ENCODE data around the gene RFT1. TPM values are rescaled to one million over a fixed set of nuclear protein-coding genes. Genes with fewer than 3 reads are reported as not detected.

The RFT1 gene
- total and polyA plus RNA-seq, 2 donors (not counting 3 experiments of a cell fraction or from before 2014, with no cell fraction given) = 29.8 to 39.9 TPM

DNA sequence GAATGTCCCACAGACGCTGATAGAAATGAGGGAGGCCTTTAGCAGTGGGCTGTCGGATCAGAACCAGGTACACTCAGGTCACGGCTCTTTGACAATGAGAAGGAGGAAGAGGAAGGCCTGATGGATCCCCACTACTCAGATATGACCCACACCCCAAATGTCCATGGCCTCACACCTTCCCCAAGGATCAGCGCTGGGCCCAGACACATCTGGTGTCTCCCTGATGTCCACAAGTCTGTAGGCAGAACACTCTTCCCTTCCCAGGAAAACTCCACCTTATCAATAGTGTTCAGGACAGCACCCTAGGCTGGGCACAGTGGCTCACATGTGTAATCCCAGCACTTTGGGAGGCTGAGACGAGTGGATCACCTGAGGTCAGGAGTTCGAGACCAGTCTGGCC, 51.1 kb downstream of the RFT1 start:
- BruUV-seq (replicated peaks) = no TSS peak
- no peaks in the 10 kb centered on the region for H3K9me3 ChIP-seq (replicated peaks; ENCODE audit: control insufficient read depth, insufficient read depth, low read length)
- DNase-seq (ENCODE audit: low read depth, low spot score) = no peak
- no peaks in the 10 kb centered on the region for H3K36me3 ChIP-seq (ENCODE audit: control insufficient read depth in 2 of 2, extremely low read depth in 1 of 2, insufficient read depth in 2 of 2, low read length in 2 of 2)
- no peaks in the 10 kb centered on the region for H3K4me1 ChIP-seq (ENCODE audit: control insufficient read depth, extremely low read depth, insufficient read depth, low read length)
- no peak overlapping the region for H3K4me2 ChIP-seq (ENCODE audit: insufficient read depth, low read length)
- H3K4me3 ChIP-seq (replicated peaks in 1 of 3; ENCODE audit: insufficient read depth in 1 of 3, low read depth in 1 of 3, low read length in 3 of 3) = no peak overlapping the region
- no peak overlapping the region for H2AFZ ChIP-seq (ENCODE audit: low read depth, low read length)
- H3K79me2 ChIP-seq (ENCODE audit: control insufficient read depth, insufficient read depth, low read length) = no peaks in the 10 kb centered on the region
- H3K9me1 ChIP-seq (replicated peaks; ENCODE audit: control insufficient read depth, extremely low read depth, insufficient read depth, low read length) = no peaks in the 10 kb centered on the region
- TF ChIP-seq EZH2 (IDR thresholded peaks at IDR 0.05; ENCODE audit: borderline replicate concordance, low read depth, low read length, severe bottlenecking) = no peak
- no peak for TF ChIP-seq JUN (IDR thresholded peaks at IDR 0.05; ENCODE audit: borderline replicate concordance, insufficient read depth, insufficient read length, low read depth)
- no peak for TF ChIP-seq POLR2A (IDR thresholded peaks at IDR 0.05; ENCODE audit: low read depth, low read length)
- TF ChIP-seq POLR2AphosphoS5 (IDR thresholded peaks at IDR 0.05; ENCODE audit: insufficient read depth, low read depth, low read length) = no peak
- TF ChIP-seq, protein P1, sequence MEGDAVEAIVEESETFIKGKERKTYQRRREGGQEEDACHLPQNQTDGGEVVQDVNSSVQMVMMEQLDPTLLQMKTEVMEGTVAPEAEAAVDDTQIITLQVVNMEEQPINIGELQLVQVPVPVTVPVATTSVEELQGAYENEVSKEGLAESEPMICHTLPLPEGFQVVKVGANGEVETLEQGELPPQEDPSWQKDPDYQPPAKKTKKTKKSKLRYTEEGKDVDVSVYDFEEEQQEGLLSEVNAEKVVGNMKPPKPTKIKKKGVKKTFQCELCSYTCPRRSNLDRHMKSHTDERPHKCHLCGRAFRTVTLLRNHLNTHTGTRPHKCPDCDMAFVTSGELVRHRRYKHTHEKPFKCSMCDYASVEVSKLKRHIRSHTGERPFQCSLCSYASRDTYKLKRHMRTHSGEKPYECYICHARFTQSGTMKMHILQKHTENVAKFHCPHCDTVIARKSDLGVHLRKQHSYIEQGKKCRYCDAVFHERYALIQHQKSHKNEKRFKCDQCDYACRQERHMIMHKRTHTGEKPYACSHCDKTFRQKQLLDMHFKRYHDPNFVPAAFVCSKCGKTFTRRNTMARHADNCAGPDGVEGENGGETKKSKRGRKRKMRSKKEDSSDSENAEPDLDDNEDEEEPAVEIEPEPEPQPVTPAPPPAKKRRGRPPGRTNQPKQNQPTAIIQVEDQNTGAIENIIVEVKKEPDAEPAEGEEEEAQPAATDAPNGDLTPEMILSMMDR (IDR thresholded peaks at IDR 0.05; ENCODE audit: extremely low read depth in 1 of 2, insufficient read depth in 1 of 2, low read depth in 1 of 2, low read length in 2 of 2) = no peak
- TF ChIP-seq, protein P2, sequence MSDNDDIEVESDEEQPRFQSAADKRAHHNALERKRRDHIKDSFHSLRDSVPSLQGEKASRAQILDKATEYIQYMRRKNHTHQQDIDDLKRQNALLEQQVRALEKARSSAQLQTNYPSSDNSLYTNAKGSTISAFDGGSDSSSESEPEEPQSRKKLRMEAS (IDR thresholded peaks at IDR 0.05; ENCODE audit: insufficient read depth, insufficient read length) = no peak
- no peak for TF ChIP-seq FOS (IDR thresholded peaks at IDR 0.05; ENCODE audit: borderline replicate concordance, insufficient read depth, low read length)
- no peak for TF ChIP-seq MYC (IDR thresholded peaks at IDR 0.05; ENCODE audit: low read depth, low read length)
- TF ChIP-seq GATA2 (IDR thresholded peaks at IDR 0.05; ENCODE audit: insufficient read depth, insufficient read length, low read depth, low read length) = no peak
- ChIA-PET CTCF (interaction anchor here (1.0 to 1.6 kb wide), 3 partner anchors 14 to 35 kb away, joined by 3 to 4 read pairs (median 3); no protein-coding TSS in a partner anchor), POLR2A (no interaction called here)
- no peaks in the 10 kb centered on the region for H4K20me1 ChIP-seq (replicated peaks; ENCODE audit: control insufficient read depth, extremely low read depth, insufficient read depth, low read length)
- no peak for FAIRE-seq
- no peaks in the 10 kb centered on the region for H3K27me3 ChIP-seq (ENCODE audit: control insufficient read depth in 2 of 2, insufficient read depth in 2 of 2, low read length in 2 of 2)
- no peak overlapping the region for H3K27ac ChIP-seq (ENCODE audit: insufficient read depth, low read depth, low read length)
- dilution Hi-C loops (cut with MboI; ENCODE audit: extremely low pct_ligation_motif_present, low sequenced_read_pairs) (no loop called here), intact Hi-C loops (cut with micrococcal nuclease) (no loop called here)
- no peak overlapping the region for H3K9ac ChIP-seq (replicated peaks; ENCODE audit: extremely low read depth, insufficient read depth, low read length)
